ENCODE data around the gene LRG1.

The LRG1 gene

DNA sequence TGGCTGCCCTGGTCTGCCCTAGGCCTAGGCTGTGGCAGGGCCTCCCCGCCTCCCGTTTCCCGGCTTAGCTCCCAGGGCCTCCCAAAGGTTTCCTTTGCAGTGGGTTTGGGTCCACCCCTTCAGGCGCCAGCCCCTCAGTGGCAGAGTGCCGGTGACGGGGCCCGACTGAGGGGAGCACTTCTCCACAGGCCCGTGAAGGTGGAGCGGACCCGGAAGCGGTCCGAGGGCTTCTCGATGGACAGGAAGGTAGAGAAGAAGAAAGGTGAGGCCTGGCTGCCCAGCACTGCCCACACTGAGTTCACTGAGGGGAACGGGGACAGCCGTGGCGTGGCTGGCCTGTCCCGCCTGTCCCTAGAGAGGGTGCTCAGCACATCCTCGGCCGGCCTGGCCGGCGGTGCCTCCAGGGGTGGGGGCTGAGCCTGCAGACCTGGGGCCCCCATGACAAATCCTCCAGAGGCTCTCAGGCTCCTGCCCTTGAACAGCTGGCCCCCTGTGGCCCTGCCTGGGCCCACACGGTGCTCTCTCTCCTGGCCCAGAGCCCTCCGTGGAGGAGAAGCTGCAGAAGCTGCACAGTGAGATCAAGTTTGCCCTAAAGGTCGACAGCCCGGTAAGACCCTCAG is 42.0 kb downstream of the LRG1 start:
- no peak for DNase-seq (ENCODE audit: extremely low spot score)
- ChIA-PET CTCF (interaction anchor here (4.1 kb wide), 1 partner anchor 26 kb away, joined by 15 read pairs; no protein-coding TSS in a partner anchor), POLR2A (no interaction called here)
- TF ChIP-seq, protein P1, sequence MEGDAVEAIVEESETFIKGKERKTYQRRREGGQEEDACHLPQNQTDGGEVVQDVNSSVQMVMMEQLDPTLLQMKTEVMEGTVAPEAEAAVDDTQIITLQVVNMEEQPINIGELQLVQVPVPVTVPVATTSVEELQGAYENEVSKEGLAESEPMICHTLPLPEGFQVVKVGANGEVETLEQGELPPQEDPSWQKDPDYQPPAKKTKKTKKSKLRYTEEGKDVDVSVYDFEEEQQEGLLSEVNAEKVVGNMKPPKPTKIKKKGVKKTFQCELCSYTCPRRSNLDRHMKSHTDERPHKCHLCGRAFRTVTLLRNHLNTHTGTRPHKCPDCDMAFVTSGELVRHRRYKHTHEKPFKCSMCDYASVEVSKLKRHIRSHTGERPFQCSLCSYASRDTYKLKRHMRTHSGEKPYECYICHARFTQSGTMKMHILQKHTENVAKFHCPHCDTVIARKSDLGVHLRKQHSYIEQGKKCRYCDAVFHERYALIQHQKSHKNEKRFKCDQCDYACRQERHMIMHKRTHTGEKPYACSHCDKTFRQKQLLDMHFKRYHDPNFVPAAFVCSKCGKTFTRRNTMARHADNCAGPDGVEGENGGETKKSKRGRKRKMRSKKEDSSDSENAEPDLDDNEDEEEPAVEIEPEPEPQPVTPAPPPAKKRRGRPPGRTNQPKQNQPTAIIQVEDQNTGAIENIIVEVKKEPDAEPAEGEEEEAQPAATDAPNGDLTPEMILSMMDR (IDR thresholded peaks at IDR 0.05; ENCODE audit: control extremely low read depth, extremely low read depth, low read depth, missing control alignments) = no peak

GRCh38 chr19:4496304-4496703 is 43.5 kb downstream of the LRG1 start:
- no peak for DNase-seq (ENCODE audit: extremely low spot score)
- CTCF ChIA-PET = no interaction called here
- POLR2A ChIA-PET = no interaction called here
- TF ChIP-seq, protein P1 (IDR thresholded peaks at IDR 0.05; ENCODE audit: control extremely low read depth, extremely low read depth, low read depth, missing control alignments) = no peak

- TF ChIP-seq, protein P1 (IDR thresholded peaks at IDR 0.05; ENCODE audit: control extremely low read depth, extremely low read depth, low read depth, missing control alignments) = peak; percentile 44
- POLR2A ChIA-PET = no interaction called here
- DNase-seq (ENCODE audit: extremely low spot score) = no peak
- CTCF ChIA-PET = interaction anchor here (2.4 kb wide), 1 partner anchor 229 kb away, joined by 6 read pairs; no protein-coding TSS in a partner anchor
These were observed 44.4 kb downstream of the LRG1 start for GRCh38 chr19:4495471-4495870.

- ChIA-PET CTCF (interaction anchor here (1.2 to 2.4 kb wide), 2 partner anchors 30 to 228 kb away, joined by 5 to 6 read pairs; no protein-coding TSS in a partner anchor), POLR2A (interaction anchor here (0.7 kb wide), 1 partner anchor 330 kb away, joined by 5 read pairs; no protein-coding TSS in a partner anchor)
- TF ChIP-seq, protein P1 (IDR thresholded peaks at IDR 0.05; ENCODE audit: control extremely low read depth, extremely low read depth, low read depth, missing control alignments) = no peak
- no peak for DNase-seq (ENCODE audit: extremely low spot score)
These were observed 45.2 kb downstream of the LRG1 start for GRCh38 chr19:4494691-4495064.

GRCh38 chr19:4493929-4494690 is 45.7 kb downstream of the LRG1 start:
- POLR2A ChIA-PET = no interaction called here
- TF ChIP-seq, protein P1 (IDR thresholded peaks at IDR 0.05; ENCODE audit: control extremely low read depth, extremely low read depth, low read depth, missing control alignments) = no peak
- CTCF ChIA-PET = interaction anchor here (1.2 to 2.4 kb wide), 2 partner anchors 31 to 227 kb away, joined by 5 to 6 read pairs; no protein-coding TSS in a partner anchor
- no peak for DNase-seq (ENCODE audit: extremely low spot score)

GRCh38 chr19:4493104-4493928 is 46.5 kb downstream of the LRG1 start:
- TF ChIP-seq, protein P1 (IDR thresholded peaks at IDR 0.05; ENCODE audit: control extremely low read depth, extremely low read depth, low read depth, missing control alignments) = no peak
- ChIA-PET CTCF (interaction anchor here (2.4 kb wide), 1 partner anchor 227 kb away, joined by 6 read pairs; no protein-coding TSS in a partner anchor), POLR2A (no interaction called here)
- DNase-seq (ENCODE audit: extremely low spot score) = no peak
